ENCODE data around the gene DACH1. TPM values are rescaled to one million over a fixed set of nuclear protein-coding genes. Genes with fewer than 3 reads are reported as not detected.
"Not testable (repeated sequence)": the region's sequence is repeated elsewhere in the genome, so short reads cannot be mapped to it uniquely, and the experiment has no call there.

The DACH1 gene
- not detected for total RNA-seq

DNA sequence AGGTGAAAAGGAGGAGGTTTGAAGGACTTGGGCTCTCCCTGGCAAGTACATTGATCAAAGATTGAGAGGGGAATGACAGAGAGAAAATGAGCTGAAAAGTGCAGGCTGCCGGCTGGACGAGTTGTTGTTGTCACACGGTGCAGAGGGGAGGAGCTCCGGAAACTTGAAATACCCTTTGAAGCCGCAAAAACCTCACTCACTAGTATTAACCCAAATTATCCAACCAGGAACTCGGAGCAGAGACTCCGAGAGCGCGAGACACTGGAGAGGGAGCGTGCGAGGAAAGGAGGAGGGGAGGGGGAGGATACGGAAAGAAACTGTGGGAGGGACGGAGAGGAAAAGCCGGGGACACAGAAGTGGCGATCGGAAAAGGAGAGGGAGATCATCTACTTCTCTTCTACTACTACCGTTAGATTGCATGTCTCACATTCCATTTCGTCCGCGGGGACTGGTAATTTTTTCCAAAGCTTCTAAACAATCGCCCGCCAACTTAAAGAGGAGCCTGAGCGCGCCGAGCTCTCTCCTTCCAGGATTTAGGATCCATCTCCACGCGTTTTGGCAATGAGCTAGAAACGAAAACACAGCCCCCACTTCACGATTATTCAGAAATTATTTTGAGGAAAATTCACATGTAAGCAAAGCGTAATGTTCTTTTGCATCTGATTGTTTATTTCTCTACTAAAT, at the start of gene DACH1:
TSS of gene DACH1 (minus strand) at position 74 of the 684 bp plus-strand sequence.
- DNase-seq, result no peak

- DNase-seq, result no peak
These were observed 46.7 kb upstream of the DACH1 start for GRCh38 chr13:71913717-71914116.

GRCh38 chr13:71912524-71912923, 45.5 kb upstream of the DACH1 start:
- no peak for DNase-seq

GRCh38 chr13:71906448-71906847, 39.4 kb upstream of the DACH1 start:
- DNase-seq, result no peak

DNA sequence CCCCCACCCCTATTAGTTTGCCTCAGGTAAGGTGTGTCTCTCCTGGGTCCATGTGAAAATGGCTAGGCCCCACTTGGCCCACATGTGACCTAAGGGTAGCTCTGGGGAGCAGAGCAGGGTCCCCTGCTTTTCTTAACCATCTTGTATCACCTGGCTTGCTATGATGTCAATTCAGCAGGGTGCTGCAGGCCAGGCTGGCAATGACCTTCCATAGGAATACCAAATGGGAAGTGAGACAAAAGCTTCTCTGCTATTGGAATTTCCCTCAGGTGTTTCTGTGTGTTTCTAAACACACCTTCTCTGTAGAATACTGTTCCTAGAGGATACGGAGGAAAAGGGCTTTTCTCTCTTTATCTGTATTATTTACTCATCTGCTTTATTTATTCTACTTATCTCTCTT, 35.7 kb upstream of the DACH1 start:
- DNase-seq, result no peak

GRCh38 chr13:71893506-71893905, 26.5 kb upstream of the DACH1 start:
- DNase-seq, result not testable (repeated sequence)

DNA sequence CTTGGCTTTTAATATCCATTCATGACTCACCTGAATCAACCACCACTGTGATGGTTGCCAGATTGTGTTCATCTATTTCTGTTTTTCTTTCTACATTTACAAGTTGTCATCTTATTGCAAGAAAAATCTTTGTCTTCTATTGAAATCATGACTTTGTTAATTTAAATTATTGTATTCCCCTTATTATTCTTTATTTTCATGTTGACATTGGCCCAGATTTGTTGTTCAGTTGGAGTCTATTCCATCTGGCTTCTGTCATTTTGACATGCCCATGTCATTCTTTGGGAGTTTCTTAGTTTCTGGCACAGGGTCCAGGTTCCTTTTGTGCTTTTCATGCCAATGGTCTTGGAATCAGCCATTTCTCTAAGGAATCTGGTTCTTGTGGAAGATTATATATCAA, 19.9 kb upstream of the DACH1 start:
- no peak for DNase-seq

GRCh38 chr13:71882120-71882519, 15.1 kb upstream of the DACH1 start:
- no peak for DNase-seq

- no peak for DNase-seq
These were observed 13.9 kb upstream of the DACH1 start for GRCh38 chr13:71880753-71881541.

DNA sequence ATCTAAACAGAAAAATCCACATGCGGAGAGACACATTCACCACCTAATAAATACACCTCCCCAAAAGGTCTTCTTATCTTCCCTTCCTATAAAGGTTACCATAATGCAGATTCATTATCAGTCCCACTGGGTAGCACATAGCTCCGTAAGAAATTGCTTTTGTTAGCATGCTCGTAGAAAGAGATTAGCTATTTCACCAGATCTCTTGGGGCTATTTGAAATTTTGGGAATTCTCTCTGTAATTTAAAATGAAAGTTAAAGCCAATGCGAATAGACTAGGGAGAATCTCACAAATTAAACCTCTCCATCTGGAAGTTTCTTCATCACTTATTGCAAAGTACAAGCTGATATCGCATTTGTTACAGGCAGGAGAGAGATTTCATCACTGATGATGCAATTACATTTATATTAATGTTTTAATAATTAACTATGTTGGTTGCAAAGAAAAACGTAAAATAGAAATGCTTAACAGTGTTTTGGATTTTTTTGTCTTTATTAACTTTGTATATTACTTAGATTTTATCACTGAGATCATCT, 12.9 kb upstream of the DACH1 start:
- DNase-seq, result no peak

DNA sequence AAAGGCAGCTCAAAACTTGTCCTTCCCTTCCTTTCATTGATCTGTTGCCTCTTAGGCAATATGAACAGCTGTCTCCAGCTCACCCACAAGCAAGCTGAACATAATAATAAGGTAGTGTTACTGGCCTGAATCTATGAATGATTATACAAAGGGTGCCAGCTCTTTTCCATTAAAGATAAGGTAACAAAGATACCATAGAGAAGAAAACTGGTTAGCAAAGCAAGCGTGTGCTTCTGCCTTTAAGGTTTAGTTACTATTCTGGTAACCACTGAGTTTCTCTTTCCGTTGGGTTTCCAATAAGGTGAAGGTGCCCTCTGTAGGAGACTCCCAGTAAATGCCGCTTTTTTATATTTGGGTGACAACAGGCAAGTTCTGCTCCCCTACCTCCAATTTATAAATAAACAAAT, 12.1 kb upstream of the DACH1 start:
- DNase-seq, result no peak

GRCh38 chr13:71877256-71877653, 10.3 kb upstream of the DACH1 start:
- DNase-seq, result no peak

DNA sequence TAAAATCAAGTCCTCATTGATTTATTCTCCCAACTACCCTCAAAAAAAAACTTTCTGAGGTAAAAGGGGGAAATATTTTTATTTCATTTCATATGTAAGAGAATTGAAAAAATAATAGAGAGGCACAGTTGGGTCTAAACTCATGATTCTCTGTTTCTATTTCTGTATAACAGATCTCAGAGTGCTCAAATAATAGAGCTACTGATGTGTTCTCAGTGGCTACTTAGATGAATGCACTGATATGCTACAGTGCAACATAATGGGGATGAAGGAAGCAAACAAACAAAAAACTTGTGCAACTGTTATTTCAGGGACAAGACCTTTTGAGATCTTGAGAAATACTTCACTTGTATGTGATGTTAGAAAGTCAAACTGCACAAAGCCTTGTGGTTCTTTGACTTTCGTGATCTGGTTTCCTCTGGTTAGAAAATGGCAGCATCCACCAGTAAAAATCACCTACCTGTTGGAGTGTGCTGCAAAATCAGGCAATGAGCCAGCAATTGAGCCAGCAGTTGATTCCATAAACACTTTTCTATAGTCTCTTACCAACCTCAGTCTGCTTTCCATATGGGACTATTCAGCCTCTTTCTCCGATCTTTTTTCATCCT, 9.7 kb upstream of the DACH1 start:
- no peak for DNase-seq

DNA sequence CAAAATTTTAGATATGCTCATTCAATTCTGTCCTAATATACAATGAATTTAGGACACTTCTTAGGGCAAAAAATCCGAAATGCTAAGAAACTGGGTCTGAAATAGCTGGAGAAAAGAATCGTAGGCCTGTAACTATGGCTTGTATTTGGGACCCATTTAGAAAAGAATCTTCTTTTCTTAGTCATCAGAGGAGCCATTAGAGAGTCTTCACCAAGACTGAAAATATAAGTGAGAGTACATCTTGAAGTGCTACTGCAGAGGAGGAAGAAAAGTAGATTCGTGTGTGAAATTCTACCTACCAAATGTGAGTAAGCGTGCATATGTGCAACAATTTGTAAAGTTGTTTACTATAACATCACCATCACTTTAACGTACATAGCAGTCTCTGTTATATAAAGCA, 8.8 kb upstream of the DACH1 start:
- DNase-seq, result no peak

DNA sequence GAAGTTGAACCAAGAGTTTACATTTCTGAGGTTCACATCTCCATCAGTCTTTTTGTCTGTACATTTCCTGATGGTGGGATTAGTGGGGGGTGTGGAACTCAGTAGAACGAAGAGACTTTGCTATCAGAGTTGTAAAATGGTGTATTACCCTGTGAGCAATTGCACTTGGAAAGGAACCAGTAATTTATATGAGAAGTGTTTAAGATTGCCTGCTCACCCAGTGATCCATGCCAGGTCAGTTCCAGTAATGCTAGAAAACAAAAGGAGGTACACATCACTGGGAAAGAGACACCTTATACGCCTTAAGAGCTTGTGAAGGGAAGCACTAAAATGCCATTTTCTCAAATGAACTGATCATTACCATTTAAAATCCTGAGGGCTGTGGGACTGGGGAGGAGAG, 7.5 kb upstream of the DACH1 start:
- DNase-seq, result no peak

DNA sequence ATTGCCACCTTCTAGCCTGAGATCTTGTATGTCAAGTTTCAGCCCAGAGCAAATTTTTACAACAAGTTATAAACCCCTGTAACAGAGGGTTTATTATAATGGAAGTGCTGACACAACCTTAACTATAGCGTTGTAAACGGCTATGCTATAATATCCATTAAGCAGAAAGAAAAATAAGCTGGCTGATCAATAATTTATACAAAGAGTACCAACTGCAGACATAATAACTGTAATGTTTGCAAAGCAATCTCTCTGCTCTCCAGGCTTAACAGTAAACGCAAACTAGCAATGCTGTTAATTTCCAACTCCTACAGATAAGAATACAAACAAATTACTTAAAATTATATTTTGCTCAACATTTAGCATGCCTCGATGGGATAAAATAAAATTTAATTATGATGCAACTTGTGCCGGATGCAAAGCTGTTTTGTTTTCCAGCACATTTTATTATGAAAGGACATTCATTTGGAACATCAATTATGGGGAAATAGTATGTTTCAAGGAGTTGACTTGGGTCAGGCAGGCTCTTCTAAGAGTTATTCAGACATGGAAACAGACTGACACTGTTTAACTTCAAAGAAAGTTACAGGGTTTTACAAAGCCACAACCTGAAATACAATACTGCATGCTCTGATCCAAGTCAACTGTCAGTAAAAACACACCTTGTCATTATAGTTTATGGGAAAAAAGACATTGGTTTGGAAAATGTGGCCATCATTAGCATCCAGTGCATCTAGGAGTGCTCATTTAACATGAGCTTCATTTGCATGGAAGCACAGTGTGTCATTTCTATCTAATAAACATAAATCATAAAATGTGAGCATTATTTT, 6.6 kb upstream of the DACH1 start:
- DNase-seq, result no peak

DNA sequence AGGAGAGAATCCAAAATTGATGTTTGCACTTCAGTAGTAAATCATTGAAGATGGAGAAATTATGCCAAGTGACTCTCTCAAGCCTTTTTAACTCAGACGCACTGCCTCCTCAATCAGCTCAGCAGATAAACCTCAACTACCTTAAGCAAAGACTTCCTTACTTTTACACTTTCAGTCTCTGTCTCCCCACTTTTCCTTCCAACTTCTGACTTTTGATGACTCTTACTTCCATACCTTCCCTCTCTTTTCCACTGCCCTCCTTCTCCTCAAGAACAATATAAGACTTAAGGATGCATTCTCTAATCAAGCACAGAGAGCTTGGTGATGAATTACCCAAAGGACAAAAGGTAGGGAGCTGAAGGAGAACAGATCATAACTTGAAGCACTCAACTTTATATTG, 4.8 kb upstream of the DACH1 start:
- no peak for DNase-seq

DNA sequence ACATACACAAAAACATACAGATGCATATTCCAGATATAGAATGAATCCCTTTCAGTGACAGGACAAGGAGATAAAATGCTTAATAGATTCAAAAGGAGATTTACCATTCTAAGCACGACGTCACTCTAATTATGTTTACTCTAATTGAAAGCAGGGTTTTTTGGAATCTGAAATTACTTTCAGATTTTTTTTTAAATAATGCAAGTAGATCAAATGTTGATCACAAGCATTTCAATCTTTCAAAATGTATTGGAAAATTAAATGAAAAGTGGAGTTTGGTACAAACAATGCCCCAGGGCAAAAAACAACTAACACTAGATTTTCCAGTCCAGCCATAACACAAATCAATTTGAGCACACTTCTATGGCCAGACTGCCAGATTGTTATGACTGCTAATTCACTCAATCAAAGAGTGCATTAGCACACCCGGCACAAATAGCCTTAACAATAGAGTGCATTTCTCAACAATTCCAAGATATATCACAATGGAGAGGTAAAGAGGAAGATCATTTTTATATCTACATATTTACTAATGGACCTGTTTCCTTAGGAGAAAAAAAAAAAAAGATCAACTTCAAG, 4.3 kb upstream of the DACH1 start:
- DNase-seq, result no peak

DNA sequence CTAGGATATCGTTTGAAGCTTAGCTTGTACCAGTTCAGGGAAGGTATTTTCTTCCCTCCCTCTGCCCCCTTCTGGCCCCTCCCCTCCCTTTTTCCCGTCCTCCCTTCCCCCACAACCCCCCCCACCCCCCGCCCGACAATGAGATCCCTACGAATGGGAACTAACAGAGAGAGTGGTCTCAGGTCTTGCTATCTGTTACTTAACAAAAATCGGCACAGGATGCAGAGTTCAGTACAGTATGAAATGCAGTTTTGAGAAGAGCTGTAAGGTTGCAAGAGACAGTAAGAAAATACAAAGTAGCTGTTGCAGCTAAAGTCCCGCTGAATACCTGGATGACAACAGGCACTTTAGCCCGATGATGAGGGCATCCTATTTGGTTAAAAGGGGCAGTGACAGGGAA, 3.1 kb upstream of the DACH1 start:
- no peak for DNase-seq

DNA sequence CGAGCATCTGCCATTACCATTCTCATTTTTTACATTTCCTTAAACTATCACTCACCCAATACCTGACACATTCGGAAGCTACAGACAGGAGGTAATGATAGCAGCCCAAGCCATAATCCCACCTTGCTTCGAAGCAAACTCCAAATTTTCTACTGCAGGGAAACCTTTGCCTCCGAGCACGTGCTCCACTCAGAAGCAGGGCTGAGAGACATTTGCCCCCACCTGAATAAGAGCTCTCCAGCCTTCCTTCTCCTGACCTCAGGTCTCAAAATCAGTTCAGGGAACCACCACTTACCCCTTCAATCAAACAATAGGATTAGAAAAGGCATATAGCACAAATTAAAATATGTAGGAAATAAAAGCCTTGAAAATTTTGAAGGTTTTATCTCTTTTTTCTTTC, 2.3 kb upstream of the DACH1 start:
- DNase-seq, result no peak

DNA sequence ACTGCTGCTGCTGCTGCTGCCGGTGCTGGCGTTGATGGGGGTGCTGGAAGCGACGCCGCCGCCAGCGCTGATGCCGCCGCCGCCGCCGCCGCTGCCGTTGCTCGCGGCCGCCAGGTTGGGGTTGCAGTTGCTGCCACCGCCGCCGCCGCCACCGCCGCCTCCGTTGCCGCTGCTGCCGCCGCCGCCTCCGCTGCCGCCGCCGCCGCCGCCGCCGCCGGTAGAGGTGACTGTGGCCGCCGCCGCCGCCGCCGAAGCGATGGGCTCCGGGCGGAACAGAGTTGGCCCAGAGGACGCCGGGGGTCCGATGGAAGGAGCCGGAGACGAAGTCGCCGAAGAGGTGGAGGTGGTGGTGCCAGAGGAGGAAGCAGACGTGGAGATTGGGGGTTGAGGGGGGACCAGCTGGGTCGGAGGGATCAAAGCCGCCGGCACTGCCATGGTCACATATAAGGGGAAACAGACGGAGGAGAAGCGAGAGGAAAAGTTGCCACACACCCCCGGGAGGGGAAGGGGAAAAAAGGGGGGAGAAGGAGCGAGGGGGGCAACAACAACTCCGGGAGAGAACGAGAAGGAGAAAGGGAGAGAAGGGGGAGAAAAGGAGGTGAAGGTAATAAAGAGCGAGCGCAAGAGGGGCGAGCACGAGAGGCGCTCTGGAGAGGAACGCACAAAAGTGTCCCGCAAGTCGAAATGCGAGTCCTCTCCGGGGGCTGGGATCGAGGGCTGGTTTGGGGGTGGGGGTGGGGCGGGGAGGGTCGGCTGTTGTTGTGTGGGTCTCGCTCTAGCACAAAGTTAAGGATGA, 471 bp downstream of the DACH1 start:
- DNase-seq, result no peak

DNA sequence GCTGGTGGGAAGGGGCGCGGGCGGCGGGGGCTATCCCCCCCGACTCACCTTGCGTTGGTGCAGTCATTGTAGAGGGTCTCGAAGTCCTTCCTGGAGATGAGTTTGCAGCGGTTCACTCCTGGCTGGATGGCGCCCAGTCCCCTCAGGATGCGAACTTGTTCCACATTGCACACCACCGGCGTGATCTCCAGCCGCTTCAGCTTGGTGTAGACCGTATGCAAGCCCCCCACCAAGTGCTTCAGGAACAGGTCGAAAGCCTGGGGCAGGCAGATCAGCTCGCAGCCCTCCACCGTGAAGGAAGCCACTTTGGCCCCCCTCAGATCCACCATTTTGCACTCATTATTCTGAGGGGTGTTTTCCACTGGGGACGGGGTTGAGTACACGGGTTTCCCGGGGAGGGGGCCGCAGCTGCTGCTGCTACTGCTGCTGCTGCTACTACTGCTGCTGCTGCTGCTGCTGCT, 1.1 kb downstream of the DACH1 start:
- no peak for DNase-seq
